Left renal cortex interstitium (tissue), 4 donors: ENCODE results near the gene IP6K3. TPM values are rescaled to one million over a fixed set of nuclear protein-coding genes. Genes with fewer than 3 reads are reported as not detected.

Source experiments
- DNase-seq, 4 donors: peaks; one replicate each; pipeline ENCODE4 v3.0.0-alpha.2; 2013; ENCODE audit warnings: low read depth in 4 of 4, low spot score in 2 of 4, missing footprints in 1 of 4
- polyA plus RNA-seq, 4 donors: library from polyadenylated mRNA; unstranded; fragments of 120-200 nt; gene quantifications; one replicate each; pipeline ENCODE4 v1.2.1, GENCODE V29; 2013; ENCODE audit not compliant: insufficient read length in 4 of 4

Gene IP6K3
- polyA plus RNA-seq, 4 donors, result 0.91 to 1.2 (median 0.94) TPM

GRCh38 chr6:33710296-33711121, 36.2 kb downstream of the IP6K3 start:
- no peak for DNase-seq

- no peak for DNase-seq
Measured at GRCh38 chr6:33709605-33710295, 37.0 kb downstream of the IP6K3 start.

GRCh38 chr6:33708516-33709204, 38.0 kb downstream of the IP6K3 start:
- DNase-seq, result no peak

GRCh38 chr6:33707771-33708170, 38.9 kb downstream of the IP6K3 start:
- DNase-seq, result no peak

DNA sequence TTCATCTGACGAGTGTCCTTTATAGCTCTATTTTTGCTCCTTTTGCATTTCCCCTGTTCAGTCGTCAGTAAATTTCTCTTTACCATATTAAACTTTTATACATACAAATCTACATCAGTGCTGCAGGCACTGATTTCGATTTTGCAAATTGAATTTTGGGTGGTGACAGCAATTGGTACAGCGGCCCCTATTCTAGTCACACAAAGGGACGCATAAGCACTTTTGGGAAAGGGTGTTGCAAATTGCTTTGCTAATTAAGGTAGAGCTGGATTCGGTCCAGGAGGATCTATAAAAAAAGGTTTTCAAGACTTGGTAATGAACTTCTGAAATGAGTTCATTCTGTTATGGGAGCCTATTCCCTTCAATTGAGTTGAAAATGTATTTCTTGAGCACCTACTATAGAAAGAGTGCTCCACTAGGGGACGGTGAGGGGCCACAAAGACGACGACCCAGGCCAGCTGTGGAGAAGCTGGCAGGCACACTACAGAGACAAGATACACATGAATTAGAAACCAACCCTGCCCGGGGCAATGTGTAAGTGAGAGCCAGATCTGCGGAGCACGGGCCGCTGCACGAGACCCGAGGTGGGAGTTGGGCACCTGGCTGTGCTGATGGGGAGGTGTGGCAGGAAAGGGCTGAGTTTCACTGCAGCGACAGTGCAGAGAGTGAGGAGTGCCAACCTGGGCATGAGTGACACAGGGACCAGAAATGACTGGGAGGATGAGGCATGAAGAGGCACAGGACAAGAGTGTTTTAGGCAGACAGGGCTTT, 40.6 kb downstream of the IP6K3 start:
- no peak for DNase-seq

- no peak for DNase-seq
Measured at GRCh38 chr6:33705268-33705885, 41.3 kb downstream of the IP6K3 start.

DNA sequence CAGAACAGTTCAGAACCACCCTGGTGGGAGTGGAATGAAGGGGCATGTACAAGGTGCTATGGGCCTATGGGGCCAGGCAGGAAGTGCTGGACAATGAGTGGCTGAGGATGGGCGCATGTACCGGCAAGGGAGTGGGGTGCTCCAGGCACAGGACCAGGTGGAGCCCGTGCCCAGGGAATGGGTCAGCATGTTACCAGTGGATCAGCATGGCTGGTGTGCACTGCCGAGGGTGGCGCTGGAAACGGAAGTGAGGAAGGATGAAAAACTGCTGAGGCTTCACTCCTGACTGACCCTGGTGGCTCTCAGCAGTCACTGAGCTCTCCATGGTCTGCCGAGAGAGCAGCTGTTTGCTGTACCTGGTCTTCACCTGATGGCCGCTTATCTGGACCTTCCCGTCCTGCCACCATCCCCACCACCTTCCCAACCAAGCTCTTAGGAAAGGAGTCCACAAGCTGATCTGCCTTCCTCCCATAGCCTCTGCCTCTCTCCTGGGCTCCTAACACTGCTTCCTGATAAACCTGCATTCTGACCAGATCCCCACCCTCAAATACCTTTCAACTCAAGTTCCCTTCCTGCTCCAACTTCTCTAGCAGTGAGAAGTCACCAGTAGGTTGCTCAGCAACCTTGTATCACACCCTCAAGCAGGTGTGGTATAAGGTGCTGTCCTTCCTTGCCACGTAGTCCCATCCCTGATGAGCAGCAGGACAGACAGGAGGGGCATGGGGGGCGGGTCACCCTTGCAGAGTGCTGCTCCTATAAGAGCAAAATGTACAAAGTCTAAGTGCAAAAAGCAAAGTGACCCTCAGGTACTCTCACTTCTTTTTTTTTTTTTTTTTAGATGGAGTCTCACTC, 42.3 kb downstream of the IP6K3 start:
- no peak for DNase-seq

DNA sequence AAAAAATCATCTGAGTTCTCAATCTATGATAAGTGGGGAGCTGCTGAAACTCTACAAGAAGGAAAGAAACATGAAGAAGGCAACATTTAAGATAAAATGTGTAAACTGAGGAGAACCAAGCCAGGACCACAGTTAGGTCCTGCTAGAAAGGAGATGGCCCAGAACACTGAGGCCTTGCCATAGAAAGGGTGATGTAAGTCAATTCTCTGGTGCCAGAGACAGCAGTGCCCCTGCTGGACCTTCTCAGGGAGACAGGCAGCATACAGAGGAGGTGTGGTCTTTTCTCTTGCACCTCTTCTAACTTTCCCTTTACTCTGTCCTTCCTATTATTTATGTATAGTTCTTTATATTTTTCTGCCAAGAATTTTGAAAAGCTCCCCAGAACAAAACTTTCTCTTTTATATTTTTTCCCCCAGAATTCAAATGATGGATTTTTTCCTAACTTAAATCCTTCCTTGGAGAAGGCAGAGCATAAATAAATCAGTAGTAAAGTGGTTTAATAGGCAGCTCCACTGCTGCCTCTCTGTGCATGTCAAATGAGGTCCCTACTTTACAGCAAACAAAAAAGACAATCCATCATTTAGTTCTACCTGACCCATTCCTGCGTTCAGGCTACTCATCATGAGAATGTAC, 44.2 kb downstream of the IP6K3 start:
- DNase-seq, result no peak

GRCh38 chr6:33700391-33701050, 46.2 kb downstream of the IP6K3 start:
- DNase-seq, result no peak

DNA sequence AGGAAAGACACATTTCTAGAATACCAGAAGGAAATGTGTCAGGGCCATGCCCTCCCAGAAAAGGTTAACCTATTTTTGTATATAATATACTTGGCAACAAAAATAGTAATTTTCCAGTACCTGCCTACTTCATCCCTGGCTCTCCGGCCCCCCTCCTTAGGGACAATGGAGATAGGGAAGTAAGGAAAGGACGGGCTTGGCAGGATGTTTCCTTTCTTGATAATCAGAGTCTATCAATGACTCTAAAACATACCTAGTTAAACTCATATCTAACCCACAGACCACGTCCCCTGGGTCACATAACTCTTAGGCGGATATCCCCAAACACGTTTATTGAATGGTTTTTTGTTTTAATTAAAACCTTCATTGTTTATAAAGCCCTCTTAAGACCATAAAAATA, 47.0 kb downstream of the IP6K3 start:
- DNase-seq, result no peak

- no peak for DNase-seq
Measured at GRCh38 chr6:33699131-33699530, 47.6 kb downstream of the IP6K3 start.

DNA sequence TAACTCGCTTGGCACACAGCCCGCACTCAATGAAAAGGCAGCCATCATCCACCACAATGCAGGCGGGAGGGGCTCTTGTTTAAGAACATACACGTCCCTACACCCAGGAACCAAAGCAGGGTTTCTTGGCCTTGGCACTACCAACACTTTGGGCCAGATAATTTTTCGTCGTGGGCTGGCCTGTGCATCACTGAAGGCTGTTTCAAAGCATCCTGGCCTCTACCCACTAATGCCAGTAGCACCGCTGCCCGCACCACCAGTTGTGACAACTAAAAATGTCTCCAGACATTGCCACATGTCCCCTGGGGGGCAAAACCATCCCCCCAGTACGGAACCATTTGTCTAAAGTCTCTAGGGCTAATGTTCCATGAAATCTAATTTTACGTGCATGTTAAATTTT, 48.2 kb downstream of the IP6K3 start:
- DNase-seq, result no peak

DNA sequence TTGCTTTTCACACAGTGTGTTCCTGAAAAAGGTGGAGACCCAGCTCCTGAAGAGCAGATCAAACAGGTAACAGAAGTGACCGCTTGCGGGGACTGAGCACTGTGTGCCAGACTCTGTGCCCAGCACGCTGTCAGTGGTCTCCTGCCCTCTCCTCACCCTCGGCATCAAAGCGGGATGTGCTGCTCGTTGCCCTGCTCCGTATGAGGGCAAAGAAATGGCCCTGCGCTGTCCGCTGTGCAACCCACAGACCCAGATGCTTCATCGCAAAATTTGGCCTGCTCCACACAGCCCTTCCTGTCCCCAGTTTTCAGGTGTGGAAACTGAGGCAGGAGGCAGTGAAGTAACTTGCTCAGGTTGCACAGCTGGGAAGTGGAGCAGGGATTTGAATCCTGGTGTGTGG, 48.9 kb downstream of the IP6K3 start:
- DNase-seq, result no peak

GRCh38 chr6:33696548-33697518, 49.9 kb downstream of the IP6K3 start:
- DNase-seq, result no peak

GRCh38 chr6:33696076-33696475, 50.6 kb downstream of the IP6K3 start:
- DNase-seq, result no peak

DNA sequence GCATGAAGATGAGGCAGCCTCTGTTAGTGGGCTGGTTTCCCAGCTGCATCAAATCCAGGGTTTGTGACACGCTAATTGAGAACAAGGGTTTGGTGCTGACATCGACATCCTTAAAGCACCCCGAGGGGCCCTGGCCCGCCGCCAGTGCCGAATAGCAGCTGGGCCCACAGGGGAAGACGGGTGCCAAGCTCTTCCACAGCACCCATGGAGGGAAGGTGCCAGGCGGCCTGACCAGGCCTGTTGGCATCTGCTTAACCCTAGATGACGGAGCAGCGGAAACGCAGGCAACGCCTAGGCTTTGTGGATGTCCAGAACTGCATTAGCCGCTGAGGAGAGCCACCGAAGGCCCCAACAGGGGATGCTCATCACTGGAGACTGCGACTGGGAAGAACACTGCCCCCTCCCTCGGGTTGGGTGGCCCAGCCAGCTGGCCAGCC, 51.2 kb downstream of the IP6K3 start:
- DNase-seq, result no peak

- no peak for DNase-seq
Measured at GRCh38 chr6:33694977-33695376, 51.7 kb downstream of the IP6K3 start.
